Pulmonary artery endothelial cell (primary cell): Measurements from ENCODE around the gene MTA2. TPM values are rescaled to one million over a fixed set of nuclear protein-coding genes. Genes with fewer than 3 reads are reported as not detected.
"Not testable (repeated sequence)": the region's sequence is repeated elsewhere in the genome, so short reads cannot be mapped to it uniquely, and the experiment has no call there.

Experiments
- DNase-seq: peaks from one replicate; pipeline ENCODE4 v3.0.0-alpha.2; 2011; ENCODE audit warnings: low read depth, low spot score
- total RNA-seq: library from RNA; depleted of rRNA; stranded (reverse); fragments of >200 nt; gene quantifications from 2 replicates; pipeline ENCODE4 v1.2.3, GENCODE V29; 2014

The MTA2 gene
- total RNA-seq = 262 and 269 TPM in 2 replicates

DNA sequence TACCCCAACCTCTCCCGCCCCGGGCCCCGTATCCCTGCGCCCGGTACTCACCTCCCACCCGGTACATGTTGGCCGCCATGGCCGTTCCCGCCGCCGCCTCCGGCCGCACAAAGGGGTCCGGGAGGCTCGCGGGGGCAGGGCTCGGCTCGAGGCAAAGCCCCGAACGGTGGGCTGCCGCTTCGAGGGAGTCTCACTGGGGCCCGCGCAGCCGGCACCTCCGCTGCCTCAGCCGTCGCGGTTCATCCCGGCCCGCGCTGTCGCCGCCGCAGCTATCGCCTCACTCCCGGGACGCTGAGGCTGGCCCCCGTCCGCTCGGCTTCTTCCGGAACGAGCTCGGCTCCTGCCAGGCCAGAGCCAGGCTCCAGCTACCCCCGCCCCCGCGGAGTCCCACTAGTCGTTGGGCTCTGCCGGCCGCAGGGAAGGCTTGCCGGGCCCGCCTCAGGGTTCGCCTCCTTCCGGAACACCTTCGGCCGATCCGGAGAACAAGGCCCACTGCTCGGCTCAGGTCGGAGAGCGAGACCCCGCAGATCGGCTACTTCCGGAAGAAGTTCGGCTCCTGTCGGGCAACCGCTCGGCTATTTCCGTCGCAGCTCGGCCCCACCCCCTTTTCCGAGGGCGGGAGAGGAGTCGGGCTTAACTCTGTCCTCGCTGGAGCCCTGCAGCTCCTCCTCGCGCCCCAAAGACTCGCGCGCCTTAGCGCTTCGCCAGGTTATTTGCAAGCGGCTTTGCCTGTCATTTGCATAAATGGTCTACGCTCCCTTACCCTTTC, at the start of gene MTA2:
Gene MTA2 (minus strand): TSS at position 494 of the 769 bp plus-strand sequence. CDS start 415 bp downstream, at position 79.
- peak; percentile 92 for DNase-seq

DNA sequence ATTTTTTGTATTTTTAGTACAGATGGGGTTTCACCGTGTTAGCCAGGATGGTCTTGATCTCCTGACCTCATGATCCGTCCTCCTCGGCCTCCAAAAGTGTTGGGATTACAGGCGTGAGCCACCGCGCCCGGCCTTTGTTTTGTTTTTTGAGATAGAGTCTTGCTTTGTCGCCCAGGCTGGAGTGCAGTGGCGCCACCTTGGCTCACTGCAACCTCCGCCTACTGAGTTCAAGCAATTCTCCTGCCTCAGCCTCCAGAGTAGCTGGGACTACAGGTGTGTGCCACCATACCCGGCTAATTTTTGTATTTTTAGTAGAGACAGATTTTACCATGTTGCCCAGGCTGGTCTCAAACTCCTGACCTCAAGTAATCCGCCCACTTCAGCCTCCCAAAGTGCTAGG, 48.6 kb upstream of the MTA2 start:
- DNase-seq = not testable (repeated sequence)

GRCh38 chr11:62649486-62649885, 47.8 kb upstream of the MTA2 start:
- DNase-seq = no peak

DNA sequence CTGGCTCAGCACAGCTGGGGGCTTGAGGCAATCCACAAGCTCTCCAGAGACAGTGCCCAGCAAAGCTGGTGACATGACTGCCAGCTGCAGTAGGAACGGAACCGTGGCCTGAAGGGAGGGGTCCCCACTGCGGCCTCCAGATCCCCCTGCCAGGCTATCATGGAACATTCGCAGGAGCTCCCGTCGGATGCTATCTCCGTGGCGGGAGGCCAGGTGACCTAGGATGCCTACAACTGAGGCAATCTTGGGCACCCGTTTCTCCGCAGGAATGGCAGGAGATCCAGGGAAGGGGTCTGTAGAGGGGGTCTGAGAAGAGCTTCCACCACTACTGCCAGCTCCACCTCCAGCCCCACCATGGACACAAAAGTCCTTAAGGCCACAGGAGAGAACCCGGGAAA, 47.3 kb upstream of the MTA2 start:
- DNase-seq = no peak

DNA sequence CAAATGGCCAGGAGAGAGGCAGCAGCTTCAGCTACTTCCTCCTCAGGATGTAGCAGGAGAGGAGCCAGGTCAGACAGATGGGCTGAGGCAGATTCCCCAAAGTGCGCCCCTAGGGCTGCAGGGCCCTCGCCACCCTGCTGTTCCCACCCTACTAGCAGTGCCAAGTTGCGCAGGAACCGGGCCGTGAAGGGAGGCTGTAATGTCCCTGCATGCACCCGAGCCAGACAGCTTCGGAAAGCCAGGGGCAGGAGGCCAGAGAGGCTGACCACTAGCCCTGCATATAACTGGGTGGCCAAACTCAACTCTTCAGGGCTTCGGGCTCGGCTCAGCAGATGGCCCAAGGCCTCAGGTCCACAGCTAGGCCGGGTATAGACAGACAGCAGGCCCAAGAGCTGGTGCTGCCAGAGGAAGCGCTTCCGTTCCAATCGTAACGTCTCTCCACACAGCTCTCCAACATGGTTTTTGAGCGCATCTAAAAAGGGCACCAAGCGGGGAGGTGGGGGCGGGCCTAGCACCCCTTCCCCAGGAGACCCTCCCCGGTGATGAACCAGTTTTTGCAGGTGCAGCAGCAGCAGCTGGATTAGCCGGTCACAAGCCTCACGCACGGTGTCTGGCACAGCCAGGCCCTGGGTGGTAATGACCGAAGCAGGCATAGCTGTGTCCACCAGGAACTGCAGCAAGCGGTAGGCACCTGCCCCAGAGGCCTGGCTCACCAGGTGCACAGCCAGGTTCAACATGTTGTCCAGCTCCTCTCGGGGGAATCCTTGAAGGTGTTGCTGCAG, 46.7 kb upstream of the MTA2 start:
- DNase-seq = no peak

DNA sequence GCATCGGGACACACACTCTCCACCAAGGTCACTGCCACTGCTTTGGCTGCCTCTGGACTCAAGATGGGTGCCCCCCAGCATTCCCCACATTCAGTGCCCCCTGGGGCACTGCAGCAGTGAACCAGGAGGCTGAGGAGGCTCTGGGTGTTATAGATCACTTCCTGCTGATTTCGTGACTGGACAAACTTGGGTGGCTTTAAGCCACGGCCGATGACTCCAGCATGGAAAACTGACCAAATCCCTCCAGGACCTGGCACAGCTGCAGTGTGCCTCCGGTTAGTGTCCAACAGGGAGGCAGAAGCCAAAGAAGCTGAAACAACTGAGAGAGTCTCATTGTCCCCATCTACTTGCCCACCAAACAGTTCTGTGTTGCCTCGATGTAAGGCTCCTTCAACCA, 45.9 kb upstream of the MTA2 start:
- DNase-seq = no peak

- DNase-seq = no peak
These were observed 45.4 kb upstream of the MTA2 start for GRCh38 chr11:62646825-62647608.

DNA sequence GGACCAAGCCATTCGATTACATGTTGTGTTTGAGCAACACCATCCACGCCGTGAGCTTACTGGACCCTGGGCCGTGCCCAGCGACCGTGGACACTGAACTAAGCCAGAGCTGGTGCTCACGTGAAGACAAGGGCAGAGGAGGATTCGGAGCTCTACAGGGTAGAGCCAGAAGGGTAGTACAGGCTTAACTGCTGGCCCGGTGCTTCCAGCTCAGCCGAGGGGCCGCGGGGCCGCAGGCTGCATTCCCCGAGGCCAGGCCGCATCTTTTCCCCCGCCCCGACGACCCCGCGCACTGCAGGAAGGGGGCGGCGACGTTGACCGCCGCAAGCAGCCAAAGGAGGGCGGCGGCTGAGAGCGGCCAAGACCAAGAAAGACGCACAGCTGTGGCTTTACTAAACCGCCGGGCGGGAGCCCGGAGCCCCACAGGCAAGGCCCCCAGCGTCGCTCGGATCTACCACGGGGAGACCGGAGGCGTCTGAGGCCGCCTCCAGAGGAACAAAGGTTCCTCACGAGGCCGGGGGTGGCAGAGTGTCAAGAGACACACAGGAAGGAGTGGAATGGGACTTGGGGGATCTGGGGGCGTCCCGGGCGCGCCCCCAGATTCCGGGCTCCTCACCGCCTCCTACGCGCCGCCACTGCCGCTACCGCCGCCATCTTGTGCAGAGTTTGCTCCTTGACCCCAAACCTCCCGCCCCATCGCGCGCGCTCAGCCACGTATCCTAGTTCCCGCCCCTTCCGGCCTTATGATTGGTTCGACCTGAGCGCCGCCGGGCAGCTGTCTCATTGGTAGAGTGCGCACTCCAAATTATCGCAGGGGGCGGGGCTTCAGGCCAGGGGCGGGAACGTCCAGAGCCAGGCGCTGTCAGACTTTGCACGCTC, 44.5 kb upstream of the MTA2 start, which contains the start of gene GANAB:
Gene GANAB (minus strand): TSS at position 668 of the 879 bp plus-strand sequence. CDS start 14 bp downstream, at position 654.
- DNase-seq = peak; percentile 92

DNA sequence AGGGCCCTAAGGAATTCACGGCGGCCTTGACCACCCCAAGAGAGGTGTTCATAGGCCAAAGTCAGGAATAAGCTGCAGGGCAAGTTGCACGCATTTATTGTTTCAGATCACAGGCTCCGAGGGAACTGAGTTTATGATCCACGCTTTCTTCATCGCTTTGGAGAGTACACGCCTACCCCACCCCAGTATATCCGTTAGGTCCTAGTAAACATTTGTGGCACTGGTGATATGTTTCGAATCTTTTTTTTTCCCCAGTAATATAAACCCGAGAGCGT, 43.9 kb upstream of the MTA2 start:
- DNase-seq = no peak

- DNase-seq = no peak
These were observed 42.6 kb upstream of the MTA2 start for GRCh38 chr11:62644220-62644619.

DNA sequence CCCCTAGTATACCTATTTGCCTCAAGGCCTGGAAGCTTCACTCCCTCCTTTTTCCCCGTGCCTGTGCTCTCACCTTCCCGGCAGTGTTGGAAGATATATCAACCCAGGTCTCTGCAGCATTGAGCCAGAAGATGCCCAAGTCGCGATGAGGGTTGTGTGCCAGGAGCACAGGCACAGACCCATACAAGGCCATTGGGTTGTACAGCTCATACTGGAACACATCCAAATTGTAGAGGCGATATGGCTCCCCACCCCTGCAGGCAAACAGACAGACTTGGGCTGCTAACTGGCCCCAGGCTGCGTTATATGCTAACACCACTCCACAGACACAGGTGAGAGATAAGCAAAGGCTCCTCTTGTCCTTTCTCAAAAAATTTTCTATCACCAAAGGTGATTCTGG, 30.8 kb upstream of the MTA2 start:
- no peak for DNase-seq

DNA sequence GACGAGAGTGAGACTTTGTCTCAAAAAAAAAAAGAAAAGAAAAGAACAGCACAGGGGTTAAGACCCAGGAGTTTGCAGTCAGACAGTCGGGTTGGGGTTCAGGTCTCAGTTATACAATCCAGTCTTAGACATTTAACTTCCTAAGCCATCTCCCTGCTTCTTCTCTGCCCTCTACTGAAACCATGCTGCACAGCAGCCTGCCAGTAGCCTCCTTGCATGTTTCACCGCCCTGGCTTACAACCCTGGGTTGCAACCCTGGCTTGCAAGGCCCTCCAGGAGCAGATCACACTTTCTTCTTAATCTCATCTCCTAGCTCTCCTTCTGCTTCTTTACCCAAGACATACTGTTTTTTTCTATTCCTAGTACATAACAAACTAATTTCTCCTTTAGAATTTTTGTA, 26.0 kb upstream of the MTA2 start:
- no peak for DNase-seq

- DNase-seq = no peak
These were observed 20.9 kb upstream of the MTA2 start for GRCh38 chr11:62622476-62623089.

DNA sequence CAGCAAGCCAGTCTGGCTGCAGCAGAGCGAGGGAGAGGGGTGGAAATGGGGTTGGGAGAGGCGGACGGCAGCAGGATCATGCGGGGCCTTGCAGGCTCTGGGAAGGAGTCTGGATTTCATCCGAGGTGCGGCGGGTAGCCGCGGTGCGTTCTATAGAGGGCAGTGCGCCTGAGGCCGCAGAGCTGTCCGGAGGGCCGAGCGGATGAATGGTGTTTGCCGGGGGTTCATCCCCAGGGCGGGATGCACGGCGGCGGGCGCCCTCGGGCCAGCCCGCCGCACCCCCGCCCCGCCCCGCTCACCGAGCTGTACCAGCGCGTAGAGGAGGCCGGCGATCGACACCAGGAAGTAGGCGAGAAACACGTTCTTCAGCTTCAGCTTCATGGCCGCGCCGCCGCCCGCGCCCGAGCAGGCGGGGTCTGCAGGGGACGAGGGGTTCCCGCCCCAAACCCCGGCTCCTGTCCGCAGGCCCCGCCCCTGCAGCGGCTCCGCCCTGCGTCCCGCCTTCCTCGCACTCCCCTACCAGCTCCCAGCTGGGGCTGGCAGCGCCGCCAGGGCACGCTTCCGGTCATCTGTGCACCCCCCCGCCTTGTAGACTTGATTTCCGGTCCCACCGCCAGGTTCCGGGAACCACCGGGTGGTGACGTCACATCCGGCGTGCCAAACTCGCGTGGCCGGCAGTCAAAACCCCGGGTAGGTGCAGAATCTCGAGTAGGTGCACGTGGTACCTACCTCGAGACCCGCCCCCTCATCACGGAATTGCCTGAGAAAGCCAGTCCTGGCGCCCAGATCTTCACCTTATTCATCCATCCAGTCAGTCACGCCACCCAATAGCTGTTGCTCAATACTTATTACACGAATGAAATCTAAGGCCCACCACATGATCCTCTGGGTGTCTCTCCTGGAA, 20.2 kb upstream of the MTA2 start, which contains the start of gene B3GAT3:
Gene B3GAT3 (minus strand): TSS at position 420 of the 904 bp plus-strand sequence. CDS start 39 bp downstream, at position 381.
- peak; percentile 88 for DNase-seq

DNA sequence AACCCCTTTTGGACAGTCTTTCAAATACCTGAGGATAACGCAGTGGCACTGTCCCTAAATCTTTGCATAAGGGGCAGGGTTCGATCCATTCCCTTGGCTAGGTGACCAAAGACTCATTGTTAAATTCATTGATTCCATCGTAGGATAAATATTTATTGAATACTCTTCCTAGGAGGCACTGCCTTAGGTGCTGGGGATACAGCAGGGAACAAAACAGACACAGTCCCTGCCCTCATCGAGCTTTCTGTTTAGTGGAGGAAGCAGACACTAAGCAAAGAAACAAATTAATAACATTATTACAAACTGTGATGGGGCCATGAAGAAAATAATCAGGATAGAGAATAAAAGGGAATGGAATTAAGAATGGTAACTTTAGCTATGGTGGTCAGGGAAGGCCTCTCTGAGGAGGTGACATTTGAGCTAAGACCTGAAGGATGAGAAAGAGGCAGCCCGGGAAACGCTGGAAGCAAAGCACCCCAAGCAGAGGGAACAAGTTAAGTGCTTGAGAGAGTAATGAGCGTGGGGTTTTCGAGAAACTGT, 19.4 kb upstream of the MTA2 start:
- DNase-seq = no peak

GRCh38 chr11:62616957-62617356, 15.3 kb upstream of the MTA2 start:
- not testable (repeated sequence) for DNase-seq

GRCh38 chr11:62615521-62615920, 13.9 kb upstream of the MTA2 start:
- no peak for DNase-seq

DNA sequence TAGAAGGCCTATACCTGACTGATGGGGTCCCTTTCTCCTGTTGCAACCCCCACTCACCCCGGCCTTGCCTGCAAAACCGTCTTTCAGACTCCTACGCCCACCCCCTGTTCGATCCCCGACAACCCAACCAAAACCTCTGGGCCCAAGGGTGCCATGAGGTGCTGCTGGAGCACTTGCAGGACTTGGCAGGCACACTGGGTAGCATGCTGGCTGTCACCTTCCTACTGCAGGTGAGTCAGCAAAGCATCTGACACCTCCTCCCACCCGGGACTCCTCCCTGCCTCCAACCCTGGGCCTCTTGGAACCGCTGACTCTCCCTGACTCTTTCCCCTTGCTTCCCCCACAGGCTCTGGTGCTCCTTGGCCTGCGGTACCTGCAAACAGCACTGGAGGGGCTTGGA, 12.6 kb upstream of the MTA2 start:
- DNase-seq = no peak

- no peak for DNase-seq
These were observed 11.7 kb upstream of the MTA2 start for GRCh38 chr11:62613291-62613778.
